Measurements from ENCODE around the gene CELF4.
"Not testable (repeated sequence)": the region's sequence is repeated elsewhere in the genome, so short reads cannot be mapped to it uniquely, and the experiment has no call there.

CELF4 gene

GRCh38 chr18:37491526-37491925, 74.1 kb downstream of the CELF4 start:
- no peak for DNase-seq

GRCh38 chr18:37489998-37490397, 75.6 kb downstream of the CELF4 start:
- DNase-seq: no peak

- DNase-seq: no peak
Observed at GRCh38 chr18:37489011-37489410, 76.6 kb downstream of the CELF4 start.

- no peak for DNase-seq
Observed at GRCh38 chr18:37487400-37487867, 78.2 kb downstream of the CELF4 start.

GRCh38 chr18:37486848-37487247, 78.8 kb downstream of the CELF4 start:
- no peak for DNase-seq

GRCh38 chr18:37484983-37485834, 80.4 kb downstream of the CELF4 start:
- no peak for DNase-seq

GRCh38 chr18:37483984-37484819, 81.4 kb downstream of the CELF4 start:
- DNase-seq: no peak

GRCh38 chr18:37483221-37483971, 82.2 kb downstream of the CELF4 start:
- no peak for DNase-seq

GRCh38 chr18:37482433-37482832, 83.2 kb downstream of the CELF4 start:
- no peak for DNase-seq

- no peak for DNase-seq
Observed at GRCh38 chr18:37482002-37482401, 83.6 kb downstream of the CELF4 start.

- no peak for DNase-seq
Observed at GRCh38 chr18:37481491-37481890, 84.1 kb downstream of the CELF4 start.

GRCh38 chr18:37481072-37481471, 84.5 kb downstream of the CELF4 start:
- no peak for DNase-seq

GRCh38 chr18:37476611-37477295, 88.8 kb downstream of the CELF4 start:
- no peak for DNase-seq

- no peak for DNase-seq
Observed at GRCh38 chr18:37476182-37476581, 89.4 kb downstream of the CELF4 start.

GRCh38 chr18:37473195-37473840, 92.3 kb downstream of the CELF4 start:
- no peak for DNase-seq

GRCh38 chr18:37471637-37472036, 94.0 kb downstream of the CELF4 start:
- no peak for DNase-seq

GRCh38 chr18:37470986-37471385, 94.6 kb downstream of the CELF4 start:
- DNase-seq: no peak

GRCh38 chr18:37467002-37467662, 98.5 kb downstream of the CELF4 start:
- DNase-seq: no peak

- DNase-seq: no peak
Observed at GRCh38 chr18:37465958-37466357, 99.6 kb downstream of the CELF4 start.

- DNase-seq: no peak
Observed at GRCh38 chr18:37464257-37464656, 101.3 kb downstream of the CELF4 start.

- DNase-seq: not testable (repeated sequence)
Observed at GRCh38 chr18:37461329-37461728, 104.3 kb downstream of the CELF4 start.

Data from effector CD4-positive, alpha-beta T cell (primary cell).